DOHH2 (cell line): Measurements from ENCODE around the gene SLC25A23.

Experiments used
- CTCF ChIP-seq: fragments of 200-600 bp; sonication (generic); IDR thresholded peaks from one replicate; pipeline ENCODE4 v1.5.1; 2014; ENCODE audit warnings: antibody characterized with exemption, mild to moderate bottlenecking, low read depth, low read length; ENCODE audit not compliant: poor library complexity, severe bottlenecking
- EZH2phosphoT487 ChIP-seq: fragments of 200-600 bp; sonication (generic); IDR thresholded peaks from 2 replicates; pipeline ENCODE4 v1.6.1; 2017; ENCODE audit warnings: borderline replicate concordance, mild to moderate bottlenecking, antibody characterized with exemption, low read length, moderate library complexity, mixed read lengths

GRCh38 chr19:6448045-6448444 is 11.5 kb downstream of the SLC25A23 start:
- no peak for TF ChIP-seq CTCF
- no peak for TF ChIP-seq EZH2phosphoT487
